HG03460 (cell line): ENCODE measurements around the gene TMEM43.

Experiments
- ATAC-seq: cut with Tn5 transposase; IDR thresholded peaks from one replicate; pipeline ENCODE4 v1.9.1; 2021; ENCODE audit not compliant: unreplicated experiment

Gene TMEM43

GRCh38 chr3:14150491-14151230, 25.8 kb downstream of the TMEM43 start:
- no peak for ATAC-seq

GRCh38 chr3:14151471-14152083, 26.7 kb downstream of the TMEM43 start:
- ATAC-seq, result no peak

GRCh38 chr3:14152233-14152962, 27.5 kb downstream of the TMEM43 start:
- no peak for ATAC-seq

DNA sequence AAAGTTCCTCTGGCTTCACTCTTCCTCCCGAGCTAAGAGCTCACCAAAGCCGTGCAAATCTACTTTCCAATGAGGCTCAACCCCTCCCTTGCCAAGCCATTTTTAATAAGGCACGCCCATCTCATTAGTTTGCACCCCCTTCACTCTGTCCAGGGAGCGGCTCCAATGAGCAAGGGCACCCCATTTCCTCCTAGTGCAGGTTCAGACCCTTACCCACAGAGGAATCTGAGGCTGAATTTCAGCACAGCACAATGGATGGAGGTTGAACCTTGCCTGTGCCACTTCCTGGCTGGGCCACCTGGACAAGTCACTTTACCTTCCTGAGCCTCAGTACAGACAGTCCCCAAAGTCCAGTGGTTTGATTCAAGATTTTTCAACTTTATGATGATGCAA, 28.1 kb downstream of the TMEM43 start:
- no peak for ATAC-seq

- ATAC-seq, result no peak
Measured at GRCh38 chr3:14153663-14154062, 28.8 kb downstream of the TMEM43 start.

GRCh38 chr3:14154276-14154675, 29.4 kb downstream of the TMEM43 start:
- no peak for ATAC-seq

- ATAC-seq, result no peak
Measured at GRCh38 chr3:14154895-14155440, 30.1 kb downstream of the TMEM43 start.

DNA sequence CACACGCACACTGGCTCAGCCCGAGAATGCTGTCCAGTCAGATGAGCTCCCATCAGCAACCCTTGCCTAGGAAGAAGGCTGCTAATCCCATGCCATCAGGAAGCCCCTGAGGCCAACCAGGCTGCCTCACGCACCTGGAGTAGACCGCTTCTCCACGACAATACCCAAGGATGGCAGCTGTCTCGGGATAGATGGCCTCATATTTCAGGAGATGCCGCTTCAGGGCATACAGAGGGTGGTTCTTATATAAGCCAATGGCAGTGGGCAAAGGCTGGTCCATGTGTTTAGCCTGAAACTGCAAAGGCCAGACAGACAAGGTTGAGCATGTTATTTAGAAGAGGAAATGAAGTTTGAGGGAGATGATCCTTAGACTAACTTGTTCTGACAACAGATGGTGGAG, 31.3 kb downstream of the TMEM43 start:
- no peak for ATAC-seq

DNA sequence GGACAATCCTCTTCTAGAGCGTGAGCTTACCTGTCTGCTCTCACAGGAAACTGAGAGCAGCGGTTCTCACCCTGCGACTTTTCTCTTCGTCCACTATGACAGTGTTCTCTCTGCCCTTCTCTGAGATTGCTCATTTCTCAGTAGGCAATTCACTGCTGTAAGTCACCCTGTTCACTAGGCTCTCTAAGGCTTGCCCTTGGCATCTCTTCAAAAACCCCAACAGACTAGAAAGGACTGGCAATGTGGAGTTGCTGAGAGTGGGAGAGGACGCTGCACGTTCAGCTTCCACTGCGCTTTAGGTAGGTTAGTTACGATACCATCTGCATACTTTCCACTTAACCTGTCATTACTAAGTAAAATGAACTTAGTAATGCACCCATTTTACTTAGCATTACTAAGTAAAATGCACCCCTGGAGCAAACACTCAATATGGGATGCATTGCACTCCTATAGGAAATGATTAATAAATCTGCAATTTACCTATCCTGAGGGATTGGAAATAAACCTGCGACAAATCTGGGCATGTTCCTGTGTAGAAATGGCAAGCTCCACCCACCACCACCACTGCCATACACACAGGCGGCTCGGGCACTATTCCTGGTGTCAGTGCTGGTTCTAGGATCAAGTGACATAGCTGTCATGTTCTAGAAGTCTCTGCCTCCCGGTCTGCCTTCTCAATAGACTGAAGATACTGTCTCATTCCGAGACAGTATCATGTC, 32.1 kb downstream of the TMEM43 start:
- ATAC-seq, result no peak

DNA sequence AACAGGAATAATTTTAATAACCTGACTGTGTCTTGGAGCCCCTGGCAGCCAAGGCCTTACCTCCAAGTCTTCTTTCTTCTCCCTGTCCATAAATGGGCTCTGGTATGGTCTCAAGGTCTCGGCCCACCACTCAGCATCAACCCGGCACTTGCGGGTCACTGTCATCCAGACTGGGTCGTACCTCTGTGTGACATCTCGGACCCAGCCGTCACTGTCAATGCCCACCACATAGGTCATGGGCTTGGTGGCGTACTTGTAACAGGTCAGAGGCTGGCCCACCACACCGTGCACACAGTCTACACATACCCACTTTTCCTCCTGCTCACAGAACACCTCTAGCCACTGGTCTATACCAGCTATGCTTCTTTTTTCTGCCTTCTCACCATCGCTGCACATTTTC, 33.1 kb downstream of the TMEM43 start:
- ATAC-seq, result no peak

GRCh38 chr3:14158370-14158769, 33.5 kb downstream of the TMEM43 start:
- ATAC-seq, result no peak

GRCh38 chr3:14159426-14159825, 34.6 kb downstream of the TMEM43 start:
- ATAC-seq, result no peak

GRCh38 chr3:14161282-14161681, 36.4 kb downstream of the TMEM43 start:
- ATAC-seq, result no peak

DNA sequence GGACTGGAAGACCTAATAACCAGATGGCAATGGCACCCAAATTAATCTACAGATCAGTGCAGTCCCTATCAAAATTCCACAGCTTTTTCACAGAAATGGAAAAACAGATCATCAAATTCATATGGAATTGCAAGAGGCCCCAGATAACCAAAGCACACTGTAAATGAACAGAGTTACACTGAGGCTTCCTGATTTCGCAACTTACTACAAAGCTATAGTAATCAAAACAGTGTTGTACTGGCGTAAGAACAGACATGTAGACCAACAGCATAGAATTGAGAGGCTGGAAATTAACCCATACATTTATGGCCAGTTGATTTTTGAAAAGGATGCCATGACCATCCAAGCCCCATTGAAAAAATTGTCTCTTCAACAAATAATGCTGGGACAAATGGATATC, 37.3 kb downstream of the TMEM43 start:
- no peak for ATAC-seq

- ATAC-seq, result no peak
Measured at GRCh38 chr3:14166877-14167603, 42.2 kb downstream of the TMEM43 start.

- ATAC-seq, result no peak
Measured at GRCh38 chr3:14169435-14169834, 44.6 kb downstream of the TMEM43 start.

DNA sequence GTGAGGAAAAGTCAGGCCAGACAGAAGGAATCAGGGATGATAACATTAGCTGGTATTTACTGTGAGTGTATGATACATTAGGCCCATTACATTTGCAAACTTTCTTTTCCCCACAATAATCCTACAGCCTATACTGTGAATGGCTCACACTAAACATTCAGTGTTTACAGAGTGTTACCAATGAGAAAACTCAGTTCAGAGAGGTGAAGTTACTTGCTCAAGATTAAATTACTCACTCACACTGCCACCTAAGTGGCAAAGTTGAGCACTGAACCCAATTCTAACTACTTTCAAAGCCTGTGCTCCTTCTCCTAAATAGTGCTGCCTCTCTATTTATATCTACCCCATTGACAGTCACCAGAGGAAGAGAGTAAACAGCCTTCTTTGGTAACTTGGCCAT, 45.0 kb downstream of the TMEM43 start:
- ATAC-seq, result no peak

DNA sequence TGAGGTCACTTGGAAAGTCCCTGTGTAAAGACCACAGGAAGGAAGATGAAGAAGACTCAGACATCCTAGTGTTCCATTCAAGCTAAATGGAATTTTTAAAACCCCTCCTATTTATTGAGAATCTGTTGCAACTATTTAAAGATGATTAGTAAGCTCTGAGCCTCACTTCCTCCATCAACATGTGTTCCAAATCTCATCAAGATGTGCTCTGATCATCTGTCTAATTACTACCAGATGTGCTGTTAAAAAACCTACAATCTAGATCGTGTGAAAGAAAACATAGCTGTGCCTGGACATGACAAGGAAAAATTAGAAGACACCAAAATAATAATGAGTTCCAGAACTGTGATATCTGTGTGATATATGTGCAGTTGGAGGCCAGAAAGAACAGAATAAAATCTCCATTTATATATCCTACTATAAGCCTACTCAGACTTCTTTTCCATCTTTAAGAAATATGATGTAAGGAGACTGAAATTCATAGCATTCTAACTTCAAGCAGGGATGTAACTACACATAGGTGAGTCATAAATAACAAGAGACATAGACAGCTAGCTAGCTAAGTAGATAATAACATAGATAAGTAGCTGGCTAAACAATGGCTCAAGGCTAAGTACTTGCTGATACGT, 45.8 kb downstream of the TMEM43 start:
- no peak for ATAC-seq

GRCh38 chr3:14172496-14172895, 47.6 kb downstream of the TMEM43 start:
- no peak for ATAC-seq

GRCh38 chr3:14174483-14174882, 49.6 kb downstream of the TMEM43 start:
- ATAC-seq, result no peak
